Mesendoderm (in vitro differentiated cells): ENCODE data around the gene SYNGR2.

ENCODE experiments used
- DNase-seq: peaks from one replicate; pipeline ENCODE4 v3.0.0; 2013
- H2AK5ac ChIP-seq: 2 replicates; pipeline ENCODE4 v1.6.1; 2013; ENCODE audit warnings: low read length, inconsistent platforms
- H2BK120ac ChIP-seq: 2 replicates; pipeline ENCODE4 v1.6.1; 2013; ENCODE audit warnings: low read depth, mild to moderate bottlenecking, low read length, moderate library complexity, mixed read lengths
- H2BK15ac ChIP-seq: replicated peaks from 2 replicates; pipeline ENCODE4 v1.6.1; 2013; ENCODE audit warnings: low read depth, mild to moderate bottlenecking, moderate library complexity
- H2BK5ac ChIP-seq: 2 replicates; pipeline ENCODE4 v1.6.1; 2013; ENCODE audit warnings: low read length, inconsistent platforms
- H3K18ac ChIP-seq: 2 replicates; pipeline ENCODE4 v1.6.1; 2013; ENCODE audit warnings: mild to moderate bottlenecking, low read length, mixed read lengths
- H3K23ac ChIP-seq: one replicate; pipeline ENCODE4 v1.6.1; 2013; ENCODE audit warnings: low read length
- H3K27ac ChIP-seq: 2 replicates; pipeline ENCODE4 v1.5.1; 2013; ENCODE audit warnings: low read depth, mild to moderate bottlenecking, inconsistent platforms, low read length, moderate library complexity
- H3K27me3 ChIP-seq: 2 replicates; pipeline ENCODE4 v1.6.1; 2013; ENCODE audit warnings: low read length, control low read depth, mild to moderate bottlenecking, inconsistent platforms; ENCODE audit not compliant: insufficient read depth, poor library complexity
- H3K36me3 ChIP-seq: 2 replicates; pipeline ENCODE4 v1.6.1; 2013; ENCODE audit warnings: low read length, inconsistent platforms; ENCODE audit not compliant: control insufficient read depth, insufficient read depth
- H3K4ac ChIP-seq: one replicate; pipeline ENCODE4 v1.6.1; 2013; ENCODE audit warnings: low read depth, mild to moderate bottlenecking, low read length, moderate library complexity
- H3K4me1 ChIP-seq: 2 replicates; pipeline ENCODE4 v1.6.1; 2013; ENCODE audit warnings: low read depth, low read length, inconsistent platforms; ENCODE audit not compliant: control insufficient read depth
- H3K4me2 ChIP-seq: 2 replicates; pipeline ENCODE4 v1.6.1; 2013; ENCODE audit warnings: low read length
- H3K4me3 ChIP-seq: 2 replicates; pipeline ENCODE4 v1.5.1; 2013; ENCODE audit warnings: mild to moderate bottlenecking, low read length
- H3K56ac ChIP-seq: one replicate; pipeline ENCODE4 v1.6.1; 2013; ENCODE audit warnings: low read length
- H3K79me1 ChIP-seq: 2 replicates; pipeline ENCODE4 v1.6.1; 2013; ENCODE audit warnings: low read length, inconsistent platforms
- H3K79me2 ChIP-seq: 2 replicates; pipeline ENCODE4 v1.6.1; 2013; ENCODE audit warnings: mild to moderate bottlenecking, low read length; ENCODE audit not compliant: control insufficient read depth, insufficient read depth
- H3K9ac ChIP-seq: 2 replicates; pipeline ENCODE4 v1.6.1; 2013; ENCODE audit warnings: low read length, inconsistent platforms
- H4K5ac ChIP-seq: one replicate; pipeline ENCODE4 v1.6.1; 2013; ENCODE audit warnings: low read length
- H4K8ac ChIP-seq: one replicate; pipeline ENCODE4 v1.6.1; 2013; ENCODE audit warnings: low read depth, mild to moderate bottlenecking, control low read depth, low read length, moderate library complexity
- WGBS: extraction: QIAGEN DNeasy Blood & Tissue Kit; methylation state at CpG from one replicate; pipeline ENCODE4 v1.1.7; 2013; ENCODE audit warnings: low lambda C conversion rate, missing lambda C conversion rate; ENCODE audit not compliant: insufficient coverage; ENCODE audit errors: extremely low coverage; 5-methylcytosine and 5-hydroxymethylcytosine counted together

SYNGR2 gene

GRCh38 chr17:78154903-78155811 lies 13.2 kb upstream of the SYNGR2 start:
- H2BK15ac ChIP-seq: no peak overlapping the region
- no peak overlapping the region for H3K4ac ChIP-seq
- no peak overlapping the region for H2BK120ac ChIP-seq
- H3K18ac ChIP-seq: no peak overlapping the region
- no peak overlapping the region for H3K4me3 ChIP-seq
- no peak overlapping the region for H4K8ac ChIP-seq
- no peaks in the 10 kb centered on the region for H3K79me1 ChIP-seq
- no peaks in the 10 kb centered on the region for H3K27me3 ChIP-seq
- H3K9ac ChIP-seq: no peak overlapping the region
- no peak overlapping the region for H3K23ac ChIP-seq
- no peaks in the 10 kb centered on the region for H3K36me3 ChIP-seq
- no peak overlapping the region for H3K56ac ChIP-seq
- no peak overlapping the region for H2BK5ac ChIP-seq
- H3K79me2 ChIP-seq: no peaks in the 10 kb centered on the region
- H4K5ac ChIP-seq: no peak overlapping the region
- WGBS: no CpG with 5 or more reads among the region's 11 CpGs
- H3K4me2 ChIP-seq: no peak overlapping the region
- H3K27ac ChIP-seq: no peak overlapping the region
- no peak overlapping the region for H2AK5ac ChIP-seq
- DNase-seq: no peak
- H3K4me1 ChIP-seq: no peaks in the 10 kb centered on the region

- no peak overlapping the region for H4K5ac ChIP-seq
- no peak overlapping the region for H2BK15ac ChIP-seq
- no peak overlapping the region for H3K23ac ChIP-seq
- H4K8ac ChIP-seq: no peak overlapping the region
- no peak overlapping the region for H3K9ac ChIP-seq
- no peak overlapping the region for H3K56ac ChIP-seq
- H3K18ac ChIP-seq: no peak overlapping the region
- H3K4me3 ChIP-seq: no peak overlapping the region
- H3K79me2 ChIP-seq: no peaks in the 10 kb centered on the region
- no peak overlapping the region for H3K4ac ChIP-seq
- DNase-seq: no peak
- H3K36me3 ChIP-seq: no peaks in the 10 kb centered on the region
- H3K4me1 ChIP-seq: no peaks in the 10 kb centered on the region
- no peak overlapping the region for H2BK120ac ChIP-seq
- WGBS: no CpG with 5 or more reads among the region's 10 CpGs
- no peaks in the 10 kb centered on the region for H3K27me3 ChIP-seq
- H2BK5ac ChIP-seq: no peak overlapping the region
- H2AK5ac ChIP-seq: no peak overlapping the region
- H3K4me2 ChIP-seq: no peak overlapping the region
- no peaks in the 10 kb centered on the region for H3K79me1 ChIP-seq
- H3K27ac ChIP-seq: no peak overlapping the region
Measured at GRCh38 chr17:78159575-78160158, 8.7 kb upstream of the SYNGR2 start.

GRCh38 chr17:78163881-78164747 lies 4.3 kb upstream of the SYNGR2 start:
- Histone ChIP-seq H3K79me1 (no peaks in the 10 kb centered on the region), H3K27ac (no peak overlapping the region), H3K9ac (no peak overlapping the region), H3K4me3 (no peak overlapping the region), H3K4ac (no peak overlapping the region), H3K4me1 (no peaks in the 10 kb centered on the region), H2BK120ac (no peak overlapping the region), H3K18ac (no peak overlapping the region), H2BK15ac (no peak overlapping the region), H3K4me2 (no peak overlapping the region), H2BK5ac (no peak overlapping the region), H3K36me3 (no peaks in the 10 kb centered on the region), H2AK5ac (no peak overlapping the region), H3K23ac (no peak overlapping the region), H3K27me3 (no peaks in the 10 kb centered on the region), H3K56ac (no peak overlapping the region), H4K5ac (no peak overlapping the region), H3K79me2 (no peaks in the 10 kb centered on the region), H4K8ac (no peak overlapping the region)
- WGBS: no CpG with 5 or more reads among the region's 22 CpGs
- no peak for DNase-seq

- Histone ChIP-seq H2AK5ac (no peak overlapping the region), H2BK120ac (no peak overlapping the region), H2BK15ac (no peak overlapping the region), H3K4me3 (no peak overlapping the region), H3K4me2 (no peak overlapping the region), H3K79me1 (no peaks in the 10 kb centered on the region), H3K18ac (no peak overlapping the region), H3K27ac (no peak overlapping the region), H3K23ac (no peak overlapping the region), H3K56ac (no peak overlapping the region), H3K79me2 (no peaks in the 10 kb centered on the region), H3K9ac (no peak overlapping the region), H3K27me3 (no peaks in the 10 kb centered on the region), H3K4ac (no peak overlapping the region), H4K5ac (no peak overlapping the region), H4K8ac (no peak overlapping the region), H3K36me3 (no peaks in the 10 kb centered on the region), H2BK5ac (no peak overlapping the region), H3K4me1 (no peaks in the 10 kb centered on the region)
- no CpG with 5 or more reads among the region's 16 CpGs for WGBS
- DNase-seq: no peak
Measured at GRCh38 chr17:78164748-78165607, 3.4 kb upstream of the SYNGR2 start.

DNA sequence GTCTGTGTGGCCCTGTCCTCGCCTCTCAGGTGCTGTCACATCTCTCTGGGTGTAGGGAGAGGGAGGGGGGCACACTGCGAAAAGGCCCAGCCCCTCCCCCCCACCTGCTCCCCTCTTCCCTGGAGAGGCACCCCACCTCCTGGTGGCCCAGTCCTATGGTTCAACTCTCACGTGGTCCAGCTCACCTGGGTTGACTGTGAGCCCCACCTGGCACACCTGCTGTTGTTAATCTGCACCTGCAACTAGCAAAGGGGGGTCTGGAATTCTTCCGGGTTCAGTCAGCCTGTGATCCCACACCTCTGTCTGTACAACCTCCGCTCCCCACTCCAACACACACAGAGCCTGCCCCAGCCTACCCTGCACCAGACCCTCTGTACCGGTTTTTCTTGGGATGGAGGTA lies 2.0 kb upstream of the SYNGR2 start:
- Histone ChIP-seq H3K56ac (no peak overlapping the region), H3K79me2 (no peaks in the 10 kb centered on the region), H2BK15ac (no peak overlapping the region), H2AK5ac (no peak overlapping the region), H3K27me3 (no peaks in the 10 kb centered on the region), H2BK5ac (no peak overlapping the region), H3K4me2 (no peak overlapping the region), H4K8ac (no peak overlapping the region), H3K23ac (no peak overlapping the region), H3K79me1 (no peaks in the 10 kb centered on the region), H3K4ac (no peak overlapping the region), H3K9ac (no peak overlapping the region), H3K4me3 (no peak overlapping the region), H2BK120ac (no peak overlapping the region), H4K5ac (no peak overlapping the region), H3K36me3 (no peaks in the 10 kb centered on the region), H3K27ac (no peak overlapping the region), H3K4me1 (no peaks in the 10 kb centered on the region), H3K18ac (no peak overlapping the region)
- WGBS: no CpG with 5 or more reads among the region's 6 CpGs
- DNase-seq: no peak
